ENCODE data around the gene CPM.

DNA sequence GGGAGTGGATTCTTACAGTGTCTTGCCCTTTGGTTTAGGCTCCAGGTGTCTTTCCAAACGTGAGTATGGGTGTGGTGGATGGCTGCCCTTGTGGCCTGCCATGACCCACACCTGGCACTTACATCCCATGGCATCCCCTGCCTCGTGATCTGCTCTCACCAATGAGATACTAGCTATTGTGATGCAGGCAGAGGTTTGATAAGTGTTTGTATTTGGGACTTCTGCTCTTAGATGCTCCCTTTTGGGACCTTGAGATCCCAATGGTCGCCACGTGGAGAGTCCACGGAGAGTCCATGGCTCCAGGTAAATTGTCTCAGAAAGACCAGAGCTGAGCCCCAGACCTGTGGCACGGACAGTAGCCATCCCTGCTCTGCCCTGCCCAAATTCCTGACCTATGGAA, 62.5 kb downstream of the CPM start:
- no peak for TF ChIP-seq OVOL2 (CRISPR knock-in tag; IDR thresholded peaks at IDR 0.05; ENCODE audit: borderline replicate concordance)
- TF ChIP-seq, protein P1, sequence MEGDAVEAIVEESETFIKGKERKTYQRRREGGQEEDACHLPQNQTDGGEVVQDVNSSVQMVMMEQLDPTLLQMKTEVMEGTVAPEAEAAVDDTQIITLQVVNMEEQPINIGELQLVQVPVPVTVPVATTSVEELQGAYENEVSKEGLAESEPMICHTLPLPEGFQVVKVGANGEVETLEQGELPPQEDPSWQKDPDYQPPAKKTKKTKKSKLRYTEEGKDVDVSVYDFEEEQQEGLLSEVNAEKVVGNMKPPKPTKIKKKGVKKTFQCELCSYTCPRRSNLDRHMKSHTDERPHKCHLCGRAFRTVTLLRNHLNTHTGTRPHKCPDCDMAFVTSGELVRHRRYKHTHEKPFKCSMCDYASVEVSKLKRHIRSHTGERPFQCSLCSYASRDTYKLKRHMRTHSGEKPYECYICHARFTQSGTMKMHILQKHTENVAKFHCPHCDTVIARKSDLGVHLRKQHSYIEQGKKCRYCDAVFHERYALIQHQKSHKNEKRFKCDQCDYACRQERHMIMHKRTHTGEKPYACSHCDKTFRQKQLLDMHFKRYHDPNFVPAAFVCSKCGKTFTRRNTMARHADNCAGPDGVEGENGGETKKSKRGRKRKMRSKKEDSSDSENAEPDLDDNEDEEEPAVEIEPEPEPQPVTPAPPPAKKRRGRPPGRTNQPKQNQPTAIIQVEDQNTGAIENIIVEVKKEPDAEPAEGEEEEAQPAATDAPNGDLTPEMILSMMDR (IDR thresholded peaks at IDR 0.05), result no peak
- no peak for TF ChIP-seq NR2C2 (CRISPR knock-in tag; IDR thresholded peaks at IDR 0.05)
- TF ChIP-seq, protein P2, sequence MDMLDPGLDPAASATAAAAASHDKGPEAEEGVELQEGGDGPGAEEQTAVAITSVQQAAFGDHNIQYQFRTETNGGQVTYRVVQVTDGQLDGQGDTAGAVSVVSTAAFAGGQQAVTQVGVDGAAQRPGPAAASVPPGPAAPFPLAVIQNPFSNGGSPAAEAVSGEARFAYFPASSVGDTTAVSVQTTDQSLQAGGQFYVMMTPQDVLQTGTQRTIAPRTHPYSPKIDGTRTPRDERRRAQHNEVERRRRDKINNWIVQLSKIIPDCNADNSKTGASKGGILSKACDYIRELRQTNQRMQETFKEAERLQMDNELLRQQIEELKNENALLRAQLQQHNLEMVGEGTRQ (CRISPR knock-in tag; IDR thresholded peaks at IDR 0.05), result no peak
- no peak for TF ChIP-seq TCF7 (CRISPR knock-in tag; IDR thresholded peaks at IDR 0.05; ENCODE audit: low read depth)
- TF ChIP-seq, protein P3, sequence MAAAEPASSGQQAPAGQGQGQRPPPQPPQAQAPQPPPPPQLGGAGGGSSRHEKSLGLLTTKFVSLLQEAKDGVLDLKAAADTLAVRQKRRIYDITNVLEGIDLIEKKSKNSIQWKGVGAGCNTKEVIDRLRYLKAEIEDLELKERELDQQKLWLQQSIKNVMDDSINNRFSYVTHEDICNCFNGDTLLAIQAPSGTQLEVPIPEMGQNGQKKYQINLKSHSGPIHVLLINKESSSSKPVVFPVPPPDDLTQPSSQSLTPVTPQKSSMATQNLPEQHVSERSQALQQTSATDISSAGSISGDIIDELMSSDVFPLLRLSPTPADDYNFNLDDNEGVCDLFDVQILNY (CRISPR knock-in tag; IDR thresholded peaks at IDR 0.05), result no peak
- no peak for TF ChIP-seq MYBL2 (CRISPR knock-in tag; IDR thresholded peaks at IDR 0.05)
- TF ChIP-seq ZNF263 (CRISPR knock-in tag; IDR thresholded peaks at IDR 0.05; ENCODE audit: low read depth), result no peak
- no peak for TF ChIP-seq IRF2 (CRISPR knock-in tag; IDR thresholded peaks at IDR 0.05; ENCODE audit: borderline replicate concordance, low read depth)
- TF ChIP-seq, protein P4, sequence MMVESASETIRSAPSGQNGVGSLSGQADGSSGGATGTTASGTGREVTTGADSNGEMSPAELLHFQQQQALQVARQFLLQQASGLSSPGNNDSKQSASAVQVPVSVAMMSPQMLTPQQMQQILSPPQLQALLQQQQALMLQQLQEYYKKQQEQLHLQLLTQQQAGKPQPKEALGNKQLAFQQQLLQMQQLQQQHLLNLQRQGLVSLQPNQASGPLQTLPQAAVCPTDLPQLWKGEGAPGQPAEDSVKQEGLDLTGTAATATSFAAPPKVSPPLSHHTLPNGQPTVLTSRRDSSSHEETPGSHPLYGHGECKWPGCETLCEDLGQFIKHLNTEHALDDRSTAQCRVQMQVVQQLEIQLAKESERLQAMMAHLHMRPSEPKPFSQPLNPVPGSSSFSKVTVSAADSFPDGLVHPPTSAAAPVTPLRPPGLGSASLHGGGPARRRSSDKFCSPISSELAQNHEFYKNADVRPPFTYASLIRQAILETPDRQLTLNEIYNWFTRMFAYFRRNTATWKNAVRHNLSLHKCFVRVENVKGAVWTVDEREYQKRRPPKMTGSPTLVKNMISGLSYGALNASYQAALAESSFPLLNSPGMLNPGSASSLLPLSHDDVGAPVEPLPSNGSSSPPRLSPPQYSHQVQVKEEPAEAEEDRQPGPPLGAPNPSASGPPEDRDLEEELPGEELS (CRISPR knock-in tag; IDR thresholded peaks at IDR 0.05), result no peak
- no peak for TF ChIP-seq JUN (CRISPR knock-in tag; IDR thresholded peaks at IDR 0.05)
- TF ChIP-seq PRRX2 (CRISPR knock-in tag; IDR thresholded peaks at IDR 0.05), result no peak
- no peak for TF ChIP-seq ZNF121 (CRISPR knock-in tag; IDR thresholded peaks at IDR 0.05)
- TF ChIP-seq, protein P5, sequence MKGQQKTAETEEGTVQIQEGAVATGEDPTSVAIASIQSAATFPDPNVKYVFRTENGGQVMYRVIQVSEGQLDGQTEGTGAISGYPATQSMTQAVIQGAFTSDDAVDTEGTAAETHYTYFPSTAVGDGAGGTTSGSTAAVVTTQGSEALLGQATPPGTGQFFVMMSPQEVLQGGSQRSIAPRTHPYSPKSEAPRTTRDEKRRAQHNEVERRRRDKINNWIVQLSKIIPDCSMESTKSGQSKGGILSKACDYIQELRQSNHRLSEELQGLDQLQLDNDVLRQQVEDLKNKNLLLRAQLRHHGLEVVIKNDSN (CRISPR knock-in tag; IDR thresholded peaks at IDR 0.05), result no peak

Measured in WTC11 (cell line).